GM06990 (cell line): ENCODE measurements around the gene NUP43.
"Not testable (repeated sequence)": the region's sequence is repeated elsewhere in the genome, so short reads cannot be mapped to it uniquely, and the experiment has no call there.

Experiments used
- DNase-seq: peaks from one replicate; pipeline ENCODE4 v3.0.0-alpha.2; 2011; ENCODE audit not compliant: insufficient read length; ENCODE audit errors: extremely low read depth
- H3K27me3 ChIP-seq: replicated peaks from 2 replicates; pipeline ENCODE4 v1.6.0; 2011; ENCODE audit warnings: low read length; ENCODE audit not compliant: control insufficient read depth, insufficient read depth
- H3K36me3 ChIP-seq: 2 replicates; pipeline ENCODE4 v1.5.1; 2011; ENCODE audit warnings: low read length; ENCODE audit not compliant: control insufficient read depth, insufficient read depth
- H3K4me3 ChIP-seq: replicated peaks from 2 replicates; pipeline ENCODE4 v1.5.1; 2011; ENCODE audit warnings: low read depth, mild to moderate bottlenecking, control low read depth, low read length
- CTCF ChIP-seq: IDR thresholded peaks from 2 replicates; pipeline ENCODE4 v1.5.1; 2011; ENCODE audit warnings: low read length, control low read depth, mild to moderate bottlenecking, inconsistent platforms; ENCODE audit not compliant: insufficient read depth, poor library complexity, severe bottlenecking

NUP43 gene

GRCh38 chr6:149761438-149761837 is 15.1 kb upstream of the NUP43 start:
- no peaks in the 10 kb centered on the region; the same call in 1 of the 2 replicates for H3K36me3 ChIP-seq
- DNase-seq: peak; percentile 31

GRCh38 chr6:149756261-149756636 is 9.9 kb upstream of the NUP43 start:
- no peak for TF ChIP-seq CTCF
- Histone ChIP-seq H3K27me3 (no peaks in the 10 kb centered on the region), H3K36me3 (no peaks in the 10 kb centered on the region; the same call in 1 of the 2 replicates)

More at GRCh38 chr6:149761438-149761837, 15.1 kb upstream of the NUP43 start:
- H3K4me3 ChIP-seq: no peak overlapping the region
- TF ChIP-seq CTCF: no peak
- H3K27me3 ChIP-seq: no peaks in the 10 kb centered on the region

GRCh38 chr6:149755300-149756260 is 9.3 kb upstream of the NUP43 start:
- Histone ChIP-seq H3K4me3 (no peak overlapping the region), H3K27me3 (no peaks in the 10 kb centered on the region), H3K36me3 (no peaks in the 10 kb centered on the region; the same call in 1 of the 2 replicates)
- no peak for DNase-seq
- TF ChIP-seq CTCF: no peak

More at GRCh38 chr6:149756261-149756636, 9.9 kb upstream of the NUP43 start:
- no peak for DNase-seq
- no peak overlapping the region for H3K4me3 ChIP-seq

- TF ChIP-seq CTCF: no peak
- Histone ChIP-seq H3K27me3 (no peaks in the 10 kb centered on the region), H3K36me3 (no peaks in the 10 kb centered on the region), H3K4me3 (no peak overlapping the region)
- DNase-seq: no peak
Observed at GRCh38 chr6:149754548-149754947, 8.2 kb upstream of the NUP43 start.

- H3K36me3 ChIP-seq, H3K4me3 ChIP-seq, H3K27me3 ChIP-seq, DNase-seq: not testable (repeated sequence)
Observed at GRCh38 chr6:149753374-149753637, 7.0 kb upstream of the NUP43 start.

GRCh38 chr6:149752600-149753373 is 6.5 kb upstream of the NUP43 start:
- no peaks in the 10 kb centered on the region for H3K36me3 ChIP-seq
- no peak overlapping the region for H3K4me3 ChIP-seq
- no peak for TF ChIP-seq CTCF
- no peak for DNase-seq
- no peaks in the 10 kb centered on the region for H3K27me3 ChIP-seq

- not testable (repeated sequence) for H3K4me3 ChIP-seq
Observed at GRCh38 chr6:149751920-149752319, 5.6 kb upstream of the NUP43 start.

More at GRCh38 chr6:149751920-149752319, 5.6 kb upstream of the NUP43 start:
- H3K36me3 ChIP-seq, H3K27me3 ChIP-seq, DNase-seq: not testable (repeated sequence)
